NCI-H2107 treated with DMSO at 0.1 percent for 48 hours (cell line): ENCODE measurements around the gene AFM.

ENCODE experiments used
- DNase-seq: peaks from one replicate; lab custom pipeline; 2025; ENCODE audit not compliant: unreplicated experiment; lab: John Stamatoyannopoulos, UW

AFM gene, protein sequence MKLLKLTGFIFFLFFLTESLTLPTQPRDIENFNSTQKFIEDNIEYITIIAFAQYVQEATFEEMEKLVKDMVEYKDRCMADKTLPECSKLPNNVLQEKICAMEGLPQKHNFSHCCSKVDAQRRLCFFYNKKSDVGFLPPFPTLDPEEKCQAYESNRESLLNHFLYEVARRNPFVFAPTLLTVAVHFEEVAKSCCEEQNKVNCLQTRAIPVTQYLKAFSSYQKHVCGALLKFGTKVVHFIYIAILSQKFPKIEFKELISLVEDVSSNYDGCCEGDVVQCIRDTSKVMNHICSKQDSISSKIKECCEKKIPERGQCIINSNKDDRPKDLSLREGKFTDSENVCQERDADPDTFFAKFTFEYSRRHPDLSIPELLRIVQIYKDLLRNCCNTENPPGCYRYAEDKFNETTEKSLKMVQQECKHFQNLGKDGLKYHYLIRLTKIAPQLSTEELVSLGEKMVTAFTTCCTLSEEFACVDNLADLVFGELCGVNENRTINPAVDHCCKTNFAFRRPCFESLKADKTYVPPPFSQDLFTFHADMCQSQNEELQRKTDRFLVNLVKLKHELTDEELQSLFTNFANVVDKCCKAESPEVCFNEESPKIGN

DNA sequence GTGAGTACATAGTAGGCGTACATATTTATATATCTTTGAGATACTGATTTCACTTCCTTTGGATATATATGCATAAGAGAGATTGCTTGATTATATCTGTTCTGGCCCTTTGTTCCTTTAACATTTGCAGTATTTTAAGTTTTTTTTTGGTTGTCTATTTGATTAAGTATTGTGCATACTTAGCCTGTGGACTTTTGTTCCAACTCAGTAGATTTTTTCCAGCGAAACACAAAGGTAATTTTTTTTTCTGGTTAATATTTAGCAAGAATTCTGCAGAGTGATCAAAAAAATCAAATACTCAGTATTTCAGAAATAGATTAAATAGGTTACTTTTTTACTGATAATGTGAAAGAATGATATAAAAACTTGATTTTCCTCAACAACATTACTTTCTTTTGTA, at the start of gene AFM:
TSS of gene AFM (plus strand) at position 388 of the 400 bp plus-strand sequence. CDS start 31 bp downstream, outside the sequence.
- DNase-seq: no peak

DNA sequence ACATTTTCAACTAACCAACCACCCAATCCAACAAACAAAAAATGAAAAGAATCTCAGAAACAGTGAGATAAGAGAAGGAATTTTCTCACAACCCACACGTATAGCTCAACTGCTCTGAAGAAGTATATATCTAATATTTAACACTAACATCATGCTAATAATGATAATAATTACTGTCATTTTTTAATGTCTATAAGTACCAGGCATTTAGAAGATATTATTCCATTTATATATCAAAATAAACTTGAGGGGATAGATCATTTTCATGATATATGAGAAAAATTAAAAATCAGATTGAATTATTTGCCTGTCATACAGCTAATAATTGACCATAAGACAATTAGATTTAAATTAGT, 49.8 kb upstream of the AFM start:
- no peak for DNase-seq

DNA sequence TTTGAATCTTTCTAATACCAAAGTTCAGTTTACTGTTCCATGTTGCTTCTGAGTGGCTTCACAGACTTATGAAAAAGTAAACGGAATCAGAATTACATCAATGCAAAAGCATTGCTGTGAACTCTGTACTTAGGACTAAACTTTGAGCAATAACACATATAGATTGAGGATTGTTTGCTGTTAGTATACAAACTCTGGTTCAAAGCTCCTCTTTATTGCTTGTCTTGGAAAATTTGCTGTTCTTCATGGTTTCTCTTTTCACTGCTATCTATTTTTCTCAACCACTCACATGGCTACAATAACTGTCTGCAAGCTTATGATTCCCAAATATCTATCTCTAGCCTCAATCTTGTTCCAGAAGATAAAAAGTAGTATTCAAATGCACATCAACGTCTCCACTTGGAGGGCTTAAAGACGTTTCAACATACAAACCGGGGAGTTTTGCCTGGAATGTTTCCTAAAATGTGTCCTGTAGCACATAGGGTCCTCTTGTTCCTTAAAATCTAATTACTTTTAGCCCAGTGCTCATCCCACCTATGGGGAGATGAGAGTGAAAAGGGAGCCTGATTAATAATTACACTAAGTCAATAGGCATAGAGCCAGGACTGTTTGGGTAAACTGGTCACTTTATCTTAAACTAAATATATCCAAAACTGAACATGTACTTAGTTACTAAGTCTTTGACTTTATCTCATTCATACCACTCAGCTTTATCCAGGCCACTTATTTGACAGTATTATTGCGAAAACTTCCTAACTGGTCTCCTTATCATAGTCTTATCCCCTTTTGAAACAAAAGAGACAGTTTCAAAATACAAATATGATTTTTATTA, 49.2 kb upstream of the AFM start:
- DNase-seq: no peak

DNA sequence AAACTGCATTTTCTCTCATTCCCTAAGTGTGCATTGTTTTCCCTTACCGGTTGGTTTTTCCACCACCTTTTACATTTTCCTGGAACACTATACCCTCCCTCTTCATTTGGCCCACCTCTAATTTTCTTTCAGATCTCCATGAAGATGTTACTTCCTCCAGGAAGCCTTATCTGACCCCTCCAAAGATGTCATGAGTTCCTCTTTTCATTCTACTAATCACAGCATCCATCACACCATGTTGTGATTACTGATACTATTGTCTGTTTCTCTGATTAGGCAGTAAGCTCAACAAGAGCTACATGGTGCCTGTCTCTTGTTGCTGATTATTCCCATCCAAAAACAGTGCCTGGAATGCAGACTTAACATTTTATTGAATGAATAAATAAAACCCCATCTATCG, 48.4 kb upstream of the AFM start:
- no peak for DNase-seq

DNA sequence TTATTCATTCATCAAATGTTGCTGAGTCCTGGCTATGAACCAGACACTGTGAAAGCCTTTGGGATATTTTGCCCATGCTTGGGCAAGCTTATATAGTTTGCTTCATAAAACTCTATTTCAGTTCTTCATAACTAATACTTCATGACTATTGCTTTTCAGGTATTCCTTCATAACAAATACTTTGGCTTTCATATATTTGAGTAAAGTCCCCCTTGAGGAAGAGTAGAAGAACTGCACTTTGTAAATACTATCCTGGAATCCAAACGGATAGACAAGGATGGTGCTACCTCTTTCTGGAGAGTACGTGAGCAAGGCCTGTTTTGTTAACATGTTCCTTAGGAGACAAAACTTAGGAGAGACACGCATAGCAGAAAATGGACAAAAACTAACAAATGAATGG, 47.2 kb upstream of the AFM start:
- no peak for DNase-seq

DNA sequence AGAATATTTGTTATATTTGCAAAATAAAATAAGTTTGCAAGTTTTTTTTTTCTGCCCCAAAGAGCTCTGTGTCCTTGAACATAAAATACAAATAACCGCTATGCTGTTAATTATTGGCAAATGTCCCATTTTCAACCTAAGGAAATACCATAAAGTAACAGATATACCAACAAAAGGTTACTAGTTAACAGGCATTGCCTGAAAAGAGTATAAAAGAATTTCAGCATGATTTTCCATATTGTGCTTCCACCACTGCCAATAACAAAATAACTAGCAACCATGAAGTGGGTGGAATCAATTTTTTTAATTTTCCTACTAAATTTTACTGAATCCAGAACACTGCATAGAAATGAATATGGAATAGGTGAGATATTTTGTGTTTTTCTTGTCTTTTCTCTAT, 45.6 kb upstream of the AFM start, which contains the start of gene AFP:
TSS of gene AFP (plus strand) at position 238 of the 400 bp plus-strand sequence. CDS start at position 280, 42 bp downstream.
- no peak for DNase-seq

DNA sequence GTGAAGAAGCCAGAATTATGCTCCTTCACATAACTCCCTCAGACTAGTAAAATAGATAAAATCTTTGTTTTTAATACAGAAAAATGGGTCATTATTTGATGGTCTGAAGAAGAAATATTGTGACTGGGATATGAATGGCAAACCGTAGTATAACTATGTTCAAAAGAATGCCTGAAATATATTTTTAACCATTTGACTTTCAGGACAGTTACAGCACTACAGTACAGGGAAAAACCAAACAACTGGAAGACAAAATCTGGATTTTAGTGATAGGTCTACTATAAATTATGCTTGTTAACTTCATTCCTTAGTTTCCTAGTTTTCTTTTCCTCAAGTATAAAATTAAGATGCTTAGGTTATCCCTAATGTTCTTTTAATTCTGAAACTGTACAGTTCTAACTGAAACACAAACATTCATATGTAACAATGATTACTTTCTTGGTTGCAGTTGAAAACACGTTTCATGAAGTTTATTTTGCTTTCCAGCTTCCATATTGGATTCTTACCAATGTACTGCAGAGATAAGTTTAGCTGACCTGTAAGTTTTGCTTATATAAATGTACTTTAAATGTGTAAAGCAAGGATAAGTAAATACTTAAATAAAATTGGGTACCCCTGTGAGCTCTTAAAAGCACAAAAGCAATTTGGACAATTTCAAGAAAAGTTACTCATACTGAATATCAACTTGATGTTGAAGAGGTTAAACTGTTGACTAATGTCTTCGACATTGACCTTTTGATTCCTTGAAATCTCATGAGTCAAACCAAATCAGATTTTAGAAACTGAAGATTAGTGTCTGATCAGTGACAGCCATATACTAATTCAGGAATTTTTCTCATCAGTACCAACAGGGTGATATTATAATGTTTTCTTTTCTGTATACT, 44.6 kb upstream of the AFM start:
- DNase-seq: no peak

DNA sequence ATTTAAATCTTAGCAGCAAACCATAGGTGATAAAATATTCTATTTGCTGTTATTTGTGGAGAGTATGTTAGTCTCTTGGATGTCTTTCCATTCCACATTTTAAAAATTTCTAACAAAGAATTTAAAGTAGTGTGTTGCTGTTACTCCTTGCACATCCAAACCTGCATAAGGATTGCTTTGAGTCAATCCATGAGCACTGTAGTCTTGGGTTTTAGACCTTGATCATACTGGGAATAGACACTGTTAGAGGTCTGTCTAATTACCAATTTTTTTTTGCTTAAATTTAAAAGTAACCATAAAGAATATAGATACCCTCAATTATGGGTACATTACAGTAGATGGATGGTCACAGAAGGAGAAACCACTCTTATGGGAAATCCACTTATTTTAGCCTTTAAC, 44.0 kb upstream of the AFM start:
- DNase-seq: no peak

DNA sequence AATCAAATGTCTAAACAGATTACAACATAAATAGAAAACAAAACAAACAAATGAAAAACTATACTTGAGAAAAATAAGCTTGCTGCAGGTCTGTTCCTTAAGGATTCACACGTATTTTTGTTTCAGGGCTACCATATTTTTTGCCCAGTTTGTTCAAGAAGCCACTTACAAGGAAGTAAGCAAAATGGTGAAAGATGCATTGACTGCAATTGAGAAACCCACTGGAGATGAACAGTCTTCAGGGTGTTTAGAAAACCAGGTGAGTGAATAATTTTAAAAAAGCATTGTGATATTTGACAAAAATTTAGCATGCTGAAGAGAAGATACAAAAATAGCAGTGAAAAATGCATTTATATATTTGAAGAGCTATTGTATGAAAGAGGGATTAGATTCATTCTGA, 43.5 kb upstream of the AFM start:
- DNase-seq: no peak

DNA sequence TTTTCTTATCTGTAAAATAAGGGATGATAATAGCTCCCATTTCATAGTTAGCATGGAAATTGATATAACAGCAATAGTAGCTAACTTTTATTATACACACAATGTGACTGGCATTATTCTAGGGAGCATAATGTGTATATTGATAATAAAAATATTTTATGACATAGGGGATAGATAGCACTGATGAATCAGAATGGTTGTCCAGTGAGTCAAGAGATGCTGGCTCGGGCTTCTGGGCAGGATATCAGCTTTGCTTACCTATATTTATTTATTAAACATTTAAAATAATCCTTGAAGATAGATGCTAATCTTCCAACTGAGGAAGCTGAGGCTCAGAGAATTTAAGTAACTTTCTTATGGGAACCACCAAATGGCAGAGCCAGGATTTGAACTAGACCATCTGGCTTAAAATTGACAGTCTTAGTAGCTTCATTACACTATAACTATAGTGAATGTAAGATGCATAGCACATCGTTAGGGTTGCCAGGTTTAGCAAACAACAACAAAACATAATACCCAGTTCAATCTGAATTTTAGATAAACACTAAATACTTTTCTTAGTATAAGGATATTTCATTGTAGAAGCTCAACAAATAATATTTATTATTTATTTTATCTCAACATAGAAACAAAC, 42.8 kb upstream of the AFM start:
- DNase-seq: no peak

DNA sequence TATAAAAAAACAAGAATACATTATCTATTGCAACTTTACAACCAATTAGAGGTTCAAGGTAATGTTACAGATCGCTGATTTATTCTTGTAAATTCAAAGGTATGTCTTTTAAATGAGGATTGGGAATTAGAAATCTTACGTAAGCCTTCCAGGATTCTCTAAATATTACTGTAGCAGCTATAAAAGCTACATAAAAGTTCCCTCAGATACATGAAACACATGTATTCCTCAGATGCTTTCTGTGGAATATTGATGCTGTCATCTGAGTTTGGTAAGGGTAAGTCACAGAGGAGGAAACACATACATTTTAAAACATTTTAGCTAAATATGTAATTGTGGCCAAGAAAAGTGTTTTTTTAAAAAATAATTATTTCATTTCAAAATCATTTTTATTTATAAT, 42.1 kb upstream of the AFM start:
- no peak for DNase-seq

DNA sequence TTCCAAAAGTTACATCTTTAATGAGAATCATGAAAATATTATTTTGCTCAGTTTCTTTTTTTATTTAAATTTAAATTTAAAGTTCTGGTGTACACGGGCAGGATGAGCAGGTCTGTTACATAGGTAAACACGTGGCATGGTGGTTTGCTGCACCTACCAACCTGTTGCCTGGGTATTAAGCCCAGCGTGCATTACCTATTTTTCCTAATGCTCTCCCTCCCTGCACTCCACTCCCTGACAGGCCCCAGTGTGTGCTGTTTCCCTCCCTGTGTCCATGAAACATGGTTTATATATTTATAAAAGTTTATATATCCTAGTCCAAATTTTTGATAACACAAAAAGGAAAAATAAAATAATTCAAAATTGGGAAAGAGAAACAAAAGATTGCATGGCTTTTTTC, 41.6 kb upstream of the AFM start:
- no peak for DNase-seq

DNA sequence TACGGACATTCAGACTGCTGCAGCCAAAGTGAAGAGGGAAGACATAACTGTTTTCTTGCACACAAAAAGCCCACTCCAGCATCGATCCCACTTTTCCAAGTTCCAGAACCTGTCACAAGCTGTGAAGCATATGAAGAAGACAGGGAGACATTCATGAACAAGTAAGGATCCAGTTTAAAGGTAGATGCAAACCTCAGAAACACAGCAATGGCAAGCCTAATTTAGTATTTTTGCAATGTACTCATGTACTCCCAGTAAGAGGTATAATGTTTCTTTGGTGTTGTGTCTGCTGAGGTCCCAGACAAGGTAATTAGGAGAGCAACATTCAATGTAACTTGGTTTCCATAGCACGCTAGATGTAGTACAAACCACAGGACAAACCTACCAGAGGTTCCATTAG, 40.9 kb upstream of the AFM start:
- DNase-seq: no peak

DNA sequence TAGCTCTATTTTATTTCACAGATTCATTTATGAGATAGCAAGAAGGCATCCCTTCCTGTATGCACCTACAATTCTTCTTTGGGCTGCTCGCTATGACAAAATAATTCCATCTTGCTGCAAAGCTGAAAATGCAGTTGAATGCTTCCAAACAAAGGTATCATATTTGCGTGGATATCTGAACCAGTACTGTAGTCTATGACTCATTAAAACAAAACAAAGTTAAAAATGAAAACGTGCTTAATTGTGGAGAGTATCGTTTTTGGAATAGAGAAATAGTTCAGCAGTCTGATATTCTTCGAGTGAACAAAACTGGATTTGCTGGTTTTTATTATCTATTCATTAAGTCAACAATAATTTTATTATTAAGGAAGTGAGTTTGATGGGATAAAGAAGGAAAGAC, 39.3 kb upstream of the AFM start:
- no peak for DNase-seq

DNA sequence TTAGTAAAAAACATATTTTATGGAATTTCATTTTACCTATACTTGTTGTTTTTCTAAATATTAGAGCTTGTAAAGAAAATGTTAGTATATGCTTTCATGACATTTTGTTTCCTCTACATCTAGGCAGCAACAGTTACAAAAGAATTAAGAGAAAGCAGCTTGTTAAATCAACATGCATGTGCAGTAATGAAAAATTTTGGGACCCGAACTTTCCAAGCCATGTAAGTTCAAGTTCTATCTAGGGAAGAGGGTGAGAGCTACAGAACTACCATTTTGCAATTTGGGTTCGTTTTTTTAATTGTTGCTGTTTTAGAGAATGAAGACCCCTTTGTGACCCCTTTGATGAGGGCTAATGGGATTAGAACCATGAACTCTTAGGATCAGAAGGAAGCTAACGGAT, 38.3 kb upstream of the AFM start:
- no peak for DNase-seq

DNA sequence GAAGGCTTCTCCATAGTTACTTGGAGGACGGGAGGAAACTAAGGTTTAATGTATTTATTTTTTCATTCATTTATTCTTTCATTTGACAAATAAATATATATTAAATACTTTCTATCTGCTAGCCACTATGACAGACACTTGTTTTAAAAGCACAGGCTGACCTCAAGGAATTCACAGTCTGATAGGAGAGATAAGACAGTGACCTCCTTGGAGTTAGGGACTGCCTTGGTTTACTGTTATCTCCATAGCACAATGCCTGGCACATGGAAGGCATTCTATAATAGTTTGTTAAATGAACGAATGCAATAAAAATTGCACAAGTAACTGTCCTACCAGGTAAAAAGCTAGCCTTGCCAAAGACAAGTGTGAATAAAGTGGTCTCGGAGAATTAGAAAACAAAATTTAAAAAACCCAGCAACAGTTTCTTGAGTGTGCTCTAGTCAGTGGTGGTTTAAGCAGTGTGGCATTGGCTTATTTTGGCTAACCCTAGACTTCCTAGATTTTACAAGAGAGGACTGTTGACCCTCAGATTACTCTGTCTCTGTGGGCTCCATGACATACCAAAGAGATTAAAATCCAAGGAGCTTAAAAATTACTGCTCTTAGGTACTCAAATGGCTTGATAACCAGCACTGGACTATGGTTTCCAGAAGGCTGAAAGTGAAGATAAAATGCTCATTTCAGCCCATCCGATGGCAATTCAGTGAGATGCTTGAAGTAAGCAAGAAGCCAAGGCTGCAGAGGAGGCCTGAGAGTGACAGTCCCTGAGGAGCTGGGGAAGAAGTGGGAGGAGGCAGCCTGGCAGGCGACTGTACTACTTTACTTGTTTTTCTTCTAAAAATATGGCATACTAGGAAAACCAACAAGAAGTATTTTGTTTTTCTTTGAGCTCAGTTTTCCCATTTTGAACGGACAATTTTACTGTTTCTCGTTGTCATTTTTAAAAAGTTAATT, 35.9 kb upstream of the AFM start:
- no peak for DNase-seq

DNA sequence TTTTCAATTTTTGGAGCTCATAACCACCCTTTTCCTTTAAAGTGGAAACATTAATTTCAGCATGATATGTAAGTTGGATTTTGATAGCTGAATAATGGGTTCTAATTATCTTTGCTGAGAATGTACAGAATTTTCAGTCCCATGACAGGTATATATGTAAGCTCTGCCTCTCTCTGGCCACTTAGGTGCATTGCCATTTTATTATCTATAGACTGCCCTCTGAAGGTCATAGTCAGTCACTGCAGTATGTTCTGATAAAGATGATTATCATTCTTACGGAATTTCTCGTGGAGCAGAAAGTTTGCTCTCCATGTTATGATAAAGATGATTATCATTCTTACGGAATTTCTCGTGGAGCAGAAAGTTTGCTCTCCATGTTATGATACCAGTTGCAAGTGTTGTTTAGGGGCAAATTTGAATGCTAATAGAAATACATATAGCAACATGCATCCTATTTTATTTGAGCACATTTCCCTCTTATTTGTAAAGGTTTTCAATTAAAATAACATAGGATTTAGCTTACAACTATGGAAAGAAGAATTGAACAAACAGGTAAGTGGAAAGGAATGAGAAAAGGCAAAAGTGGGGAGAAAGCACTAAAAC, 35.1 kb upstream of the AFM start:
- DNase-seq: peak; percentile 49

DNA sequence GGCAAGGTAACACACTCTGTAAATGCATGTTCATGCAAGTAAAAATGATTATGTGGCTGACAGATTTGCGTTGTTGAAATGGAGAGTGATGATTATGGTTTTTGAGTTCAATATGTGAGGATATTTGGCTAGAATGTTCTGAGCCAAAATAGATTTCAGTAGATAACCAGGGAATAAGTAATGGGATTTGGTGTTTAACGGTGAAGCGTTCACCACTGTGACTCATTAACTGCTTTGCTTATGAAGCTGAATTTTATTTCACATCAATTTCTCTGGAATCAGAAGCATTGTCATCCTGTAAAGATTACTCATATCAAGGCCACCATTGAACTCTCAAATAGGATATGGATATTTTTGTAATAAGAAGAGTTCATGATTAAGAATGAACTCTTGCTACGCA, 33.9 kb upstream of the AFM start:
- no peak for DNase-seq
